ENCODE results near the gene CARD6. TPM values are rescaled to one million over a fixed set of nuclear protein-coding genes. Genes with fewer than 3 reads are reported as not detected.

Gene CARD6
- total and polyA plus RNA-seq, 2 of the 13 experiments (the other 11 are each of a cell fraction or from before 2014, with no cell fraction given) = 0.33 to 1.4 TPM

- TF ChIP-seq DZIP1 (CRISPR knock-in tag; IDR thresholded peaks at IDR 0.05) = no peak
- no peak for TF ChIP-seq RFX3 (CRISPR knock-in tag; IDR thresholded peaks at IDR 0.05)
- peak in 1 of 2 experiments; percentile 24; a peak in 2 of 4 replicates for TF ChIP-seq EP300 (IDR thresholded peaks at IDR 0.05; ENCODE audit: low read depth in 2 of 2, low read length in 2 of 2)
- TF ChIP-seq EP300 (CRISPR knock-in tag; IDR thresholded peaks at IDR 0.05; ENCODE audit: borderline replicate concordance) = no peak
- no peak for TF ChIP-seq THYN1 (CRISPR knock-in tag; IDR thresholded peaks at IDR 0.05; ENCODE audit: borderline replicate concordance, low read depth)
- peak; percentile 55; the same call in 1 of the 2 replicates for TF ChIP-seq ZNF160 (CRISPR knock-in tag; IDR thresholded peaks at IDR 0.05)
- TF ChIP-seq AGO2 (optimal IDR thresholded peaks at IDR 0.05; ENCODE audit: low read depth, low read length) = no peak
- peak; percentile 72; the same call in 1 of the 2 replicates for TF ChIP-seq ZNF691 (CRISPR knock-in tag; IDR thresholded peaks at IDR 0.05; ENCODE audit: borderline replicate concordance, low read depth)
- TF ChIP-seq ZNF44 (CRISPR knock-in tag; IDR thresholded peaks at IDR 0.05) = no peak
- TF ChIP-seq IRX3 (CRISPR knock-in tag; IDR thresholded peaks at IDR 0.05; ENCODE audit: borderline replicate concordance, low read depth) = no peak
- no peak for TF ChIP-seq ZBTB20 (CRISPR knock-in tag; IDR thresholded peaks at IDR 0.05; ENCODE audit: borderline replicate concordance, low read depth)
- TF ChIP-seq ZNF781 (CRISPR knock-in tag; IDR thresholded peaks at IDR 0.05; ENCODE audit: borderline replicate concordance, not compliant biosample characterization) = no peak
- no peak for TF ChIP-seq ATF1 (CRISPR knock-in tag; IDR thresholded peaks at IDR 0.05)
- no peak for TF ChIP-seq FOXM1 (CRISPR knock-in tag; IDR thresholded peaks at IDR 0.05)
- TF ChIP-seq KDM6A (CRISPR knock-in tag; IDR thresholded peaks at IDR 0.05; ENCODE audit: low read depth) = no peak
- no peak for TF ChIP-seq ZBTB34 (CRISPR knock-in tag; IDR thresholded peaks at IDR 0.05)
- TF ChIP-seq FOXP4 (CRISPR knock-in tag; IDR thresholded peaks at IDR 0.05) = 0 out of 2 replicates have a peak, but pooled peaks have one; percentile 26
- no peak for TF ChIP-seq ZZZ3 (CRISPR knock-in tag; IDR thresholded peaks at IDR 0.05; ENCODE audit: borderline replicate concordance)
- TF ChIP-seq CHD2 (IDR thresholded peaks at IDR 0.05; ENCODE audit: low read depth, low read length) = no peak
- TF ChIP-seq SPEN (CRISPR knock-in tag; IDR thresholded peaks at IDR 0.05; ENCODE audit: low read depth) = peak; percentile 32; the same call in 1 of the 2 replicates
- TF ChIP-seq ZMYM2 (CRISPR knock-in tag; IDR thresholded peaks at IDR 0.05) = no peak
- no peak for TF ChIP-seq SP140L (CRISPR knock-in tag; IDR thresholded peaks at IDR 0.05; ENCODE audit: borderline replicate concordance)
Measured at GRCh38 chr5:40798012-40798800, 43.0 kb upstream of the CARD6 start, which contains the start of gene PRKAA1 (continued).
